SK-N-MC (cell line): ENCODE measurements around the gene ZFR.

Source experiments
- EZH2 ChIP-seq: fragments of 200-600 bp; sonication (generic); IDR thresholded peaks from one replicate; pipeline ENCODE4 v1.6.1; 2017; ENCODE audit warnings: antibody characterized with exemption
- POLR2AphosphoS5 ChIP-seq: IDR thresholded peaks from 2 replicates; pipeline ENCODE4 v1.6.1; 2012; ENCODE audit warnings: mild to moderate bottlenecking, low read depth, low read length, borderline replicate concordance

DNA sequence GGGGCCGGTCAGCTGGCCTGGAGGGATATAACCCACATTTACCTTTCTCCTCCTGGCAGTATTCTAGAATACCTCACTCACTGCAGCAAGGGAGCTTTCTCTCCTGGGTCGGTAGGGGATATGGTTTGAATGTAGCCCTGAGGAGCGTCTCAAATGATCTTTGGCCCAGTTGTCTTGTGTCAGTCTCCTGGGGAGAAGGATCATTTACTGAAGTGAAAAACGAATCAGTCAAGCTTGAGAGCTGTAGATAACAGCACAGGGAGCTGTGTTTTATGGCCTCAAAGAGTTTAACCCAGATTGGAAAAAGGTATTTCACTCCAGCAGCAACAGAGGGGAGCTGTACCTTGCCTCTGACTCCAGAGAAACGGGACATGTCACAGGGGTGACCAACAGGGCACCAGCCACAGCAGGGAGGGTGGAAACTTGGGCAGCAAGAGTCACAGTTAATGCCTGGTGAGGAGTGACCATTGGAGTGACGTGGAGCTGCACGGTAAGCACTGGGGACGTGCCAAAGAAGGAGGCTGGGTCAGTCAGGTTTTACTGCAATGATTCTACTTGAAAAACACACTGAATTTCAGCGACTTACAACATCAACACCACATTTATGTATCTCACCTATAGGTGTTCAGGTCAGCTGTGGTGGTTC lies 29.8 kb upstream of the ZFR start:
- TF ChIP-seq EZH2: no peak
- TF ChIP-seq POLR2AphosphoS5: no peak
